HepG2 (cell line): ENCODE measurements around the gene KCTD16.

Experiments
- CTCF ChIP-seq: sonication (generic); formaldehyde crosslinking; IDR thresholded peaks from 2 replicates; pipeline ENCODE4 v1.5.0; 2020; ENCODE audit warnings: mild to moderate bottlenecking, missing genetic modification reagents, moderate library complexity
- JUND ChIP-seq: sonication (generic); formaldehyde crosslinking; IDR thresholded peaks from 2 replicates; pipeline ENCODE4 v1.8.0; 2022; ENCODE audit warnings: mild to moderate bottlenecking, missing genetic modification reagents
- KLF15 ChIP-seq: sonication (generic); formaldehyde crosslinking; IDR thresholded peaks from 2 replicates; pipeline ENCODE4 v1.8.1; 2023; ENCODE audit warnings: borderline replicate concordance, mild to moderate bottlenecking, inconsistent platforms, missing genetic modification reagents, mixed read lengths
- NCOA1 ChIP-seq: sonication (generic); formaldehyde crosslinking; IDR thresholded peaks from 2 replicates; pipeline ENCODE4 v1.9.0; 2021; ENCODE audit warnings: missing genetic modification reagents
- NFIB ChIP-seq: sonication (generic); formaldehyde crosslinking; IDR thresholded peaks from 2 replicates; pipeline ENCODE4 v1.9.0; 2021; ENCODE audit warnings: missing genetic modification reagents, mild to moderate bottlenecking, borderline replicate concordance
- POLR2AphosphoS2 ChIP-seq: IDR thresholded peaks from 2 replicates; pipeline ENCODE4 v1.6.1; 2011; ENCODE audit warnings: low read depth, low read length, improper control_type of control experiment
- POLR2AphosphoS5 ChIP-seq: IDR thresholded peaks from 2 replicates; pipeline ENCODE4 v1.6.1; 2012; ENCODE audit warnings: low read depth, low read length
- SP1 ChIP-seq, 2 experiments: fragments of 450-650 bp in 1 of 2; sonication (generic) in 1 of 2; formaldehyde crosslinking in 1 of 2; IDR thresholded peaks; 2 replicates each; pipeline versions ENCODE4 v1.4.0 to v1.6.1; 2016 to 2020; ENCODE audit warnings: missing genetic modification reagents in 1 of 2
- TBP ChIP-seq: sonication (generic); formaldehyde crosslinking; IDR thresholded peaks from 2 replicates; pipeline ENCODE4 v1.5.0; 2020; ENCODE audit warnings: missing genetic modification reagents
- ZBTB8A ChIP-seq: sonication (generic); formaldehyde crosslinking; IDR thresholded peaks from 2 replicates; pipeline ENCODE4 v1.4.0; 2020; ENCODE audit warnings: mild to moderate bottlenecking, low read depth, missing genetic modification reagents, borderline replicate concordance
- ZNF24 ChIP-seq: fragments of 450-650 bp; IDR thresholded peaks from 2 replicates; pipeline ENCODE4 v1.6.1; 2017; ENCODE audit warnings: antibody characterized with exemption, mild to moderate bottlenecking
- ZNF616 ChIP-seq: sonication (generic); formaldehyde crosslinking; IDR thresholded peaks from 2 replicates; pipeline ENCODE4 v1.5.0; 2020; ENCODE audit warnings: low read depth, mild to moderate bottlenecking, missing genetic modification reagents
- ZNF747 ChIP-seq: sonication (generic); formaldehyde crosslinking; IDR thresholded peaks from 2 replicates; pipeline ENCODE4 v1.8.1; 2023; ENCODE audit warnings: missing genetic modification reagents, mild to moderate bottlenecking, borderline replicate concordance
- TF ChIP-seq, protein P1 (sequence below): sonication (generic); IDR thresholded peaks from 2 replicates; pipeline ENCODE4 v1.6.1; 2016; ENCODE audit warnings: low read depth, borderline replicate concordance

DNA sequence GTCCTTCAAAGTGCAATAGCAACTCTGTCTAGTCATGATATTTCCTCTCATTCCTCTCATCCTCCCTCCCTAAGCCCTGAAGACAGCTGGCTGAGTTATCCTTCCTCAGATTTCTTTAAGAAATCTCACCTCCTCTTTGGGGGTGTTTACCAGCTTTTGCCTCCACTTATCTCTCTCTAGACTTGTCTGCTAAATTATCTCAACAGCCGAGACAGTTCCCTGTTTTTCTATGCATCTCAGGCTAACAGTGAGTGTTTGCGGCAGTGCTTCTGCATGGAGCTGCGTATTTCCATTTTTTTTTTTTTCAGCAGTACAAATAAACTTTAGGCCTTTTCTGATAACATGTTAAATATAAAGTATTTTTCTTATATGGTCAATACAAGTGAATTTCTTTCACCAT lies 20.9 kb downstream of the KCTD16 start:
- no peak for TF ChIP-seq CTCF (CRISPR knock-in tag)
- no peak for TF ChIP-seq ZNF747 (CRISPR knock-in tag)
- no peak for TF ChIP-seq JUND
- no peak for TF ChIP-seq POLR2AphosphoS2
- no peak for TF ChIP-seq NFIB
- TF ChIP-seq KLF15, result no peak
- TF ChIP-seq SP1 (IDR thresholded peaks at IDR 0.05), result no peak
- no peak for TF ChIP-seq SP1 (CRISPR knock-in tag; IDR thresholded peaks at IDR 0.05)
- no peak for TF ChIP-seq ZNF24
- TF ChIP-seq, protein P1, sequence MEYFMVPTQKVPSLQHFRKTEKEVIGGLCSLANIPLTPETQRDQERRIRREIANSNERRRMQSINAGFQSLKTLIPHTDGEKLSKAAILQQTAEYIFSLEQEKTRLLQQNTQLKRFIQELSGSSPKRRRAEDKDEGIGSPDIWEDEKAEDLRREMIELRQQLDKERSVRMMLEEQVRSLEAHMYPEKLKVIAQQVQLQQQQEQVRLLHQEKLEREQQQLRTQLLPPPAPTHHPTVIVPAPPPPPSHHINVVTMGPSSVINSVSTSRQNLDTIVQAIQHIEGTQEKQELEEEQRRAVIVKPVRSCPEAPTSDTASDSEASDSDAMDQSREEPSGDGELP, result no peak
- no peak for TF ChIP-seq ZBTB8A (CRISPR knock-in tag)
- TF ChIP-seq ZNF616 (CRISPR knock-in tag), result no peak
- no peak for TF ChIP-seq NCOA1 (CRISPR knock-in tag)
- TF ChIP-seq POLR2AphosphoS5, result no peak
- TF ChIP-seq TBP (CRISPR knock-in tag), result no peak
